Measurements from ENCODE around the gene LLCFC1. TPM values are rescaled to one million over a fixed set of nuclear protein-coding genes. Genes with fewer than 3 reads are reported as not detected.

Gene LLCFC1
- total and polyA plus RNA-seq, 2 of the 13 experiments (the other 11 are each of a cell fraction or from before 2014, with no cell fraction given) = not detected

DNA sequence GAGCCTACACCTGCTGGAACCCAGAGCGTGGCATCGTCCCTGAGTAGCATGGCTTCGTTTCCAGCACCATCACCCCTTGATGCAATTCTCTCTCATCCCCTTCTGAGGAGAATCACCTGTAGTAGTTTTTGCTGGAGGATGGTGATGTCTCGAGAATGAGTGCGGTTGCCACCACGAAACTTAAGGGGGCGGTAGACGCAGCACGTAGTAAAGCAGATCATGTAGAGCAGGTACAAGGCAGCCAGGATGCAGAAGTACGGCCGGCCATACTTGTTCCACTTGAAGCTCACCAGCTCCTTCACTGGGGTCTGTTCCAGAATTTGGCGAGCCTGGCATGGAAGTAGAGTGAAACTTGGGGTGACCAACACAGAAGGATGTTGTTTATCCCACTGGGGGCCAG is 13.9 kb upstream of the LLCFC1 start:
- WGBS (ENCODE audit: low lambda C conversion rate) = 25% methylated on average over 11 of the region's 12 CpGs
- POLR2A ChIA-PET = no interaction called here

More for the DNA sequence above, 13.9 kb upstream of the LLCFC1 start:
- no peak for TF ChIP-seq ZFP82 (CRISPR knock-in tag; IDR thresholded peaks at IDR 0.05; ENCODE audit: borderline replicate concordance)
- TF ChIP-seq, protein P1, sequence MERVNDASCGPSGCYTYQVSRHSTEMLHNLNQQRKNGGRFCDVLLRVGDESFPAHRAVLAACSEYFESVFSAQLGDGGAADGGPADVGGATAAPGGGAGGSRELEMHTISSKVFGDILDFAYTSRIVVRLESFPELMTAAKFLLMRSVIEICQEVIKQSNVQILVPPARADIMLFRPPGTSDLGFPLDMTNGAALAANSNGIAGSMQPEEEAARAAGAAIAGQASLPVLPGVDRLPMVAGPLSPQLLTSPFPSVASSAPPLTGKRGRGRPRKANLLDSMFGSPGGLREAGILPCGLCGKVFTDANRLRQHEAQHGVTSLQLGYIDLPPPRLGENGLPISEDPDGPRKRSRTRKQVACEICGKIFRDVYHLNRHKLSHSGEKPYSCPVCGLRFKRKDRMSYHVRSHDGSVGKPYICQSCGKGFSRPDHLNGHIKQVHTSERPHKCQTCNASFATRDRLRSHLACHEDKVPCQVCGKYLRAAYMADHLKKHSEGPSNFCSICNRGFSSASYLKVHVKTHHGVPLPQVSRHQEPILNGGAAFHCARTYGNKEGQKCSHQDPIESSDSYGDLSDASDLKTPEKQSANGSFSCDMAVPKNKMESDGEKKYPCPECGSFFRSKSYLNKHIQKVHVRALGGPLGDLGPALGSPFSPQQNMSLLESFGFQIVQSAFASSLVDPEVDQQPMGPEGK (CRISPR knock-in tag; IDR thresholded peaks at IDR 0.05) = no peak
- TF ChIP-seq ZNF143 (CRISPR knock-in tag; IDR thresholded peaks at IDR 0.05) = no peak
- no peak for TF ChIP-seq ZBTB20 (CRISPR knock-in tag; IDR thresholded peaks at IDR 0.05; ENCODE audit: borderline replicate concordance, low read depth)
- TF ChIP-seq ZBTB4 (CRISPR knock-in tag; IDR thresholded peaks at IDR 0.05; ENCODE audit: borderline replicate concordance) = no peak
- TF ChIP-seq, protein P2, sequence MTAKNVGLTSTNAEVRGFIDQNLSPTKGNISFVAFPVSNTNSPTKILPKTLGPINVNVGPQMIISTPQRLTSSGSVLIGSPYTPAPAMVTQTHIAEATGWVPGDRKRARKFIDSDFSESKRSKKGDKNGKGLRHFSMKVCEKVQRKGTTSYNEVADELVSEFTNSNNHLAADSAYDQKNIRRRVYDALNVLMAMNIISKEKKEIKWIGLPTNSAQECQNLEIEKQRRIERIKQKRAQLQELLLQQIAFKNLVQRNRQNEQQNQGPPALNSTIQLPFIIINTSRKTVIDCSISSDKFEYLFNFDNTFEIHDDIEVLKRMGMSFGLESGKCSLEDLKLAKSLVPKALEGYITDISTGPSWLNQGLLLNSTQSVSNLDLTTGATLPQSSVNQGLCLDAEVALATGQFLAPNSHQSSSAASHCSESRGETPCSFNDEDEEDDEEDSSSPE (CRISPR knock-in tag; IDR thresholded peaks at IDR 0.05) = no peak
- TF ChIP-seq MTERF4 (CRISPR knock-in tag; IDR thresholded peaks at IDR 0.05) = no peak
- no peak for TF ChIP-seq CCDC6 (CRISPR knock-in tag; IDR thresholded peaks at IDR 0.05)
- no peak for TF ChIP-seq MEIS1 (CRISPR knock-in tag; IDR thresholded peaks at IDR 0.05; ENCODE audit: borderline replicate concordance)
- TF ChIP-seq RORA (CRISPR knock-in tag; IDR thresholded peaks at IDR 0.05) = no peak
- H3K27me3 ChIP-seq (ENCODE audit: control insufficient read depth in 1 of 2, insufficient read depth in 2 of 2, low read length in 2 of 2) = no peaks in the 10 kb centered on the region
- no peak overlapping the region for H3K27ac ChIP-seq (ENCODE audit: extremely low read length, insufficient read depth, low read length)
- in situ Hi-C loops (cut with HindIII; ENCODE audit: extremely low pct_ligation_motif_present, low pct_unique_long_range_greater_than_20kb) = no loop called here
- no TSS peak for BruUV-seq (replicated peaks)
- no peaks in the 10 kb centered on the region for H3K79me2 ChIP-seq (ENCODE audit: insufficient read depth, low read length)
- no peak overlapping the region for H3K4me3 ChIP-seq (replicated peaks in 1 of 3; ENCODE audit: insufficient read depth in 1 of 3, low read depth in 2 of 3, low read length in 3 of 3)
- H3K9ac ChIP-seq (ENCODE audit: insufficient read depth, low read depth, low read length) = no peak overlapping the region
- H4K20me1 ChIP-seq (ENCODE audit: insufficient read depth, low read length) = no peaks in the 10 kb centered on the region
- no peak overlapping the region for H3K4me2 ChIP-seq (ENCODE audit: low read depth, low read length)
- FAIRE-seq = no peak
- no peaks in the 10 kb centered on the region for H3K36me3 ChIP-seq (replicated peaks in 1 of 2; ENCODE audit: control insufficient read depth in 1 of 2, insufficient read depth in 2 of 2, low read length in 2 of 2)
- intact Hi-C loops (cut with micrococcal nuclease; ENCODE audit: unreplicated experiment) = no loop called here
- no peak; the same call in 2 of the 3 replicates for ATAC-seq
- CTCF ChIA-PET (ENCODE audit: low intra/inter-chr PET ratio, low total read pairs) = no interaction called here
- no peaks in the 10 kb centered on the region for H3K4me1 ChIP-seq (ENCODE audit: insufficient read depth, low read length)
- no peak for DNase-seq (ENCODE audit: low spot score)
- H2AFZ ChIP-seq (ENCODE audit: low read length) = no peak overlapping the region
- H3K9me3 ChIP-seq (ENCODE audit: low read length) = no peaks in the 10 kb centered on the region

Data from HepG2 (cell line).